GM12878 (cell line): ENCODE measurements around the gene EFHC1. TPM values are rescaled to one million over a fixed set of nuclear protein-coding genes. Genes with fewer than 3 reads are reported as not detected.

Source experiments
- ATAC-seq: fragments of 200-7000 bp; cut with Tn5 transposase; 3 replicates; pipeline ENCODE4 v1.9.1; 2020; ENCODE audit warnings: mild to moderate bottlenecking, moderate library complexity
- BruUV-seq: library from RNA; stranded (reverse); fragments of 400-500 nt; replicated peaks from 2 replicates; lab custom pipeline; 2021; lab: Mats Ljungman, UMichigan
- CTCF ChIA-PET: fragments of 300-600 bp; sonication (Branson Sonifier 250); formaldehyde crosslinking; extraction: SDS; loops from one replicate; lab custom pipeline; 2021; ENCODE audit warnings: inconsistent platforms; lab: Yijun Ruan, JAX
- POLR2A ChIA-PET: fragments of 350-600 bp; formaldehyde crosslinking; extraction: SDS; loops from one replicate; lab custom pipeline; 2021; ENCODE audit warnings: inconsistent platforms; lab: Charles Lee
- RAD21 ChIA-PET: fragments of 300-600 bp; sonication (Branson Sonifier 250); formaldehyde crosslinking; loops from one replicate; lab custom pipeline; 2023; ENCODE audit warnings: antibody characterized with exemption; ENCODE audit not compliant: unreplicated experiment; lab: Charles Lee
- SMC1A ChIA-PET: fragments of 300-600 bp; sonication (Branson Sonifier 250); formaldehyde crosslinking; loops from one replicate; lab custom pipeline; 2023; ENCODE audit not compliant: unreplicated experiment, uncharacterized antibody; lab: Charles Lee
- DNase-seq: peaks from one replicate; pipeline ENCODE4 v3.0.0-alpha.2; 2011; ENCODE audit warnings: low read depth, low spot score
- FAIRE-seq: peaks from 3 replicates; lab custom pipeline; 2011; peaks lifted over from hg19 to GRCh38; lab: Jason Lieb, UNC
- H2AFZ ChIP-seq: 2 replicates; pipeline ENCODE4 v1.6.0; 2011; ENCODE audit warnings: low read depth, low read length, control low read depth; ENCODE audit not compliant: control insufficient read depth
- H3K27ac ChIP-seq: 2 replicates; pipeline ENCODE4 v1.5.1; 2011; ENCODE audit warnings: control low read depth; ENCODE audit not compliant: control insufficient read depth, insufficient read depth
- H3K27me3 ChIP-seq, 2 experiments: replicated peaks in 1 of 2; 2 replicates each; pipeline versions ENCODE4 v1.6.0 to v1.6.1; 2011; ENCODE audit warnings: low read length in 1 of 2; ENCODE audit not compliant: control insufficient read depth in 2 of 2, insufficient read depth in 2 of 2
- H3K36me3 ChIP-seq, 2 experiments: 2 replicates each; pipeline ENCODE4 v1.5.1; 2011; ENCODE audit warnings: low read length in 1 of 2; ENCODE audit not compliant: control insufficient read depth in 2 of 2, insufficient read depth in 2 of 2
- H3K4me1 ChIP-seq: 2 replicates; pipeline ENCODE4 v1.6.1; 2011; ENCODE audit warnings: mild to moderate bottlenecking, low read length, moderate library complexity, mixed read lengths; ENCODE audit not compliant: control insufficient read depth, insufficient read depth
- H3K4me2 ChIP-seq: 2 replicates; pipeline ENCODE4 v1.6.0; 2011; ENCODE audit warnings: control low read depth; ENCODE audit not compliant: control insufficient read depth, insufficient read depth
- H3K4me3 ChIP-seq: fragments of 200-600 bp; sonication (generic); 2 replicates; pipeline ENCODE4 v1.5.1; 2016
- H3K79me2 ChIP-seq: 2 replicates; pipeline ENCODE4 v1.6.0; 2011; ENCODE audit warnings: low read length; ENCODE audit not compliant: control insufficient read depth, insufficient read depth
- H3K9ac ChIP-seq: 2 replicates; pipeline ENCODE4 v1.8.0; 2011; ENCODE audit warnings: low read length, control low read depth, mixed read lengths; ENCODE audit not compliant: control insufficient read depth, insufficient read depth
- H3K9me3 ChIP-seq: replicated peaks from 3 replicates; pipeline ENCODE4 v1.5.1; 2011; ENCODE audit warnings: mild to moderate bottlenecking, low read length; ENCODE audit not compliant: control insufficient read depth, insufficient read depth
- H4K20me1 ChIP-seq: 2 replicates; pipeline ENCODE4 v1.6.0; 2011; ENCODE audit not compliant: control insufficient read depth, insufficient read depth
- ASH2L ChIP-seq: fragments of 300-600, 200-600 bp; sonication (generic); IDR thresholded peaks from 2 replicates; pipeline ENCODE4 v1.6.1; 2017; ENCODE audit warnings: low read depth, mild to moderate bottlenecking, borderline replicate concordance
- BRCA1 ChIP-seq: IDR thresholded peaks from 2 replicates; pipeline ENCODE4 v1.6.1; 2011; ENCODE audit warnings: low read depth, low read length, improper control_type of control experiment
- CHD1 ChIP-seq: IDR thresholded peaks from 2 replicates; pipeline ENCODE4 v1.6.1; 2012; ENCODE audit warnings: low read depth, low read length, improper control_type of control experiment
- HDGF ChIP-seq: fragments of 450-650 bp; IDR thresholded peaks from 2 replicates; pipeline ENCODE4 v1.6.1; 2016; ENCODE audit warnings: antibody characterized with exemption
- KAT2A ChIP-seq: conservative IDR thresholded peaks from 2 replicates; pipeline ENCODE4 v1.6.1; 2011; ENCODE audit warnings: low read depth, low read length; ENCODE audit not compliant: control insufficient read depth
- LARP7 ChIP-seq: fragments of 450-650 bp; IDR thresholded peaks from 2 replicates; pipeline ENCODE4 v1.6.1; 2017; ENCODE audit warnings: mild to moderate bottlenecking
- MEF2B ChIP-seq: fragments of 450-650 bp; IDR thresholded peaks from 2 replicates; pipeline ENCODE4 v1.6.1; 2018; ENCODE audit warnings: mild to moderate bottlenecking, moderate library complexity; ENCODE audit not compliant: partially characterized antibody, poor library complexity, severe bottlenecking
- MXI1 ChIP-seq: fragments of 150-350 bp; IDR thresholded peaks from 2 replicates; pipeline ENCODE4 v1.6.1; 2011; ENCODE audit warnings: low read depth, mild to moderate bottlenecking, inconsistent platforms, low read length, improper control_type of control experiment
- NFIC ChIP-seq: IDR thresholded peaks from 2 replicates; pipeline ENCODE4 v1.6.1; 2012; ENCODE audit warnings: low read depth, mild to moderate bottlenecking, inconsistent platforms, low read length, moderate library complexity
- POLR2A ChIP-seq: IDR thresholded peaks from 2 replicates; pipeline ENCODE4 v1.6.1; 2011; ENCODE audit warnings: low read depth, mild to moderate bottlenecking, low read length
- RB1 ChIP-seq: fragments of 450-650 bp; formaldehyde crosslinking; IDR thresholded peaks from 2 replicates; pipeline ENCODE4 v1.6.1; 2017; ENCODE audit warnings: mild to moderate bottlenecking, borderline replicate concordance
- TCF3 ChIP-seq: IDR thresholded peaks from 2 replicates; pipeline ENCODE4 v1.6.1; 2012; ENCODE audit warnings: low read depth, mild to moderate bottlenecking, low read length, borderline replicate concordance; ENCODE audit not compliant: insufficient read depth
- YY1 ChIP-seq: IDR thresholded peaks from 2 replicates; pipeline ENCODE4 v1.6.1; 2011; ENCODE audit warnings: low read depth, mild to moderate bottlenecking, low read length
- ZNF384 ChIP-seq: IDR thresholded peaks from 2 replicates; pipeline ENCODE4 v1.6.1; 2012; ENCODE audit warnings: low read depth, mild to moderate bottlenecking, low read length, improper control_type of control experiment, borderline replicate concordance
- WGBS: methylation state at CpG from one replicate; pipeline ENCODE4 v1.1.6; 2016; ENCODE audit warnings: low lambda C conversion rate; ENCODE audit not compliant: insufficient replicate concordance, insufficient coverage; ENCODE audit errors: missing lambda C conversion rate; 5-methylcytosine and 5-hydroxymethylcytosine counted together
- in situ Hi-C: fragments of 300-500 bp; cut with MboI; formaldehyde crosslinking; loops from 9 replicates; pipeline ENCODE4 v1.14.3; 2018; ENCODE audit warnings: mixed read lengths
- intact Hi-C: fragments of 100-400 bp; cut with micrococcal nuclease; formaldehyde crosslinking; loops from one replicate; pipeline ENCODE4 v1.14.2; 2022; ENCODE audit not compliant: unreplicated experiment
- polyA plus RNA-seq, 11 experiments: library from polyadenylated mRNA; depleted of rRNA in 4 of 11; unstranded in 6 of 11; stranded (reverse) in 5 of 11; fragments of >200 nt; fragmentation: Nextera tagmentation in 4 of 11; fragmentation: Illumina TruSeq in 1 of 11; extraction: Ambion mirVana in 4 of 11; extraction: Trizol in 1 of 11; gene quantifications; 1 replicate in 1 of 11; 2 replicates in 10 of 11; pipeline versions ENCODE4 v1.2.1 to v1.2.3, GENCODE V29; 2011 to 2016; ENCODE audit warnings: inconsistent platforms in 2 of 11, missing spikeins in 2 of 11, low read depth in 1 of 11
- total RNA-seq, 4 experiments: library from RNA; depleted of rRNA in 3 of 4; stranded (reverse); fragments of >200 nt in 3 of 4; fragmentation: Illumina TruSeq in 1 of 4; extraction: Trizol in 1 of 4; gene quantifications; 2 replicates each; pipeline versions ENCODE4 v1.2.1 to v1.2.3, GENCODE V29; 2013 to 2021
- TF ChIP-seq, protein P1 (sequence below): fragments of 450-650 bp; IDR thresholded peaks from 2 replicates; pipeline ENCODE4 v1.6.1; 2018; ENCODE audit warnings: mild to moderate bottlenecking, low read depth, moderate library complexity; ENCODE audit not compliant: partially characterized antibody
- TF ChIP-seq, protein P2 (sequence below): IDR thresholded peaks from 2 replicates; pipeline ENCODE4 v1.6.1; 2011; ENCODE audit warnings: low read depth, low read length, improper control_type of control experiment, borderline replicate concordance
- TF ChIP-seq, protein P3 (sequence below): IDR thresholded peaks from 2 replicates; pipeline ENCODE4 v1.6.1; 2012; ENCODE audit warnings: low read depth, low read length, improper control_type of control experiment
- TF ChIP-seq, protein P4 (sequence below): fragments of 450-650 bp; IDR thresholded peaks from 2 replicates; pipeline ENCODE4 v1.6.1; 2018; ENCODE audit warnings: borderline replicate concordance, mild to moderate bottlenecking; ENCODE audit not compliant: partially characterized antibody

Gene EFHC1
- total and polyA plus RNA-seq, 10 of the 15 experiments (the other 5 are each of a cell fraction or from before 2014, with no cell fraction given), result 5.5 to 14.5 (median 8.8) TPM

DNA sequence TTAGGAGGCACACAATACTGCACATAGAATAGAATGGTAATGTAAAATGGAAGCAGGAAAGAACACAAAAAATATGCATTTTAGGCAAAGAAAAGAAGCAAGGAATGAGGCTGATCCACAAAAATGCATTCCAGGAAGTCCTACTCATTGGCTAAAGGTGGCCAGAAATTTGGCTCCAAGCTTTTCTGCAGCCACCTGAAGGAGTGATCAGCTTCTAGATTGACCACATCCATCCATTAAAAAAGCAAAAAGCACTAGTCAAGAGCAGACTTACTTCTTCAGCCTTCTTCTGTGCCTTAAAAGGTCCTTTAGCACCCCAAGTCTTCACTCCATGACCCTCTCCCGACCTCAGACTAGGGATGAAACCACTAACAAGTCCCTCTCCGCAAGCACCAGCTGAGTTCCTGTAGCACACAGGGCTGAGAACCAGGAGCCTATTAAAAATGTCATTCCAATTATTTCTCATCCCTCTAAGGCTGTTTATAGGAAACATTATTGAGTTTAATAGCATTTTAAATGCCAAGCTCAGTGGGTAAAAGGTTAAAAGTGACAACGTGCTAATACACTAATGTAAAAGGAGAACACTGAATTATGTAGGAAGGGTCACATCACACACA, 120.3 kb downstream of the EFHC1 start:
- H3K27me3 ChIP-seq, result no peaks in the 10 kb centered on the region
- BruUV-seq, result no TSS peak
- no peak overlapping the region for H3K27ac ChIP-seq
- H3K9me3 ChIP-seq, result no peaks in the 10 kb centered on the region
- RAD21 ChIA-PET, result interaction anchor here (1.6 kb wide), 1 partner anchor 124 kb away, joined by 3 read pairs; no protein-coding TSS in a partner anchor
- POLR2A ChIA-PET, result no interaction called here
- no peaks in the 10 kb centered on the region for H3K36me3 ChIP-seq
- DNase-seq, result no peak
- H3K9ac ChIP-seq, result no peak overlapping the region
- no peak for ATAC-seq
- FAIRE-seq, result no peak
- H3K79me2 ChIP-seq, result peaks cover 14% of the 10 kb centered on the region
- H2AFZ ChIP-seq, result no peak overlapping the region
- no peak overlapping the region for H3K4me3 ChIP-seq
- no peaks in the 10 kb centered on the region for H4K20me1 ChIP-seq
- in situ Hi-C loops (no loop called here), intact Hi-C loops (no loop called here)
- CTCF ChIA-PET, result interaction anchor here (0.6 to 0.7 kb wide), 2 partner anchors 27 to 123 kb away, joined by 3 read pairs; no protein-coding TSS in a partner anchor
- H3K4me1 ChIP-seq, result peaks cover 34% of the 10 kb centered on the region
- WGBS, result 67% methylated on average over 3 of the region's 3 CpGs
- SMC1A ChIA-PET, result interaction anchor here (1.0 kb wide), 1 partner anchor 121 kb away, joined by 3 read pairs; no protein-coding TSS in a partner anchor
- no peak overlapping the region for H3K4me2 ChIP-seq
- TF ChIP-seq ASH2L (no peak), CHD1 (no peak), NFIC (no peak), LARP7 (no peak), YY1 (no peak), KAT2A (no peak), BRCA1 (no peak), MXI1 (no peak), ZNF384 (no peak), HDGF (no peak), MEF2B (no peak), POLR2A (no peak), TCF3 (no peak), RB1 (no peak)
- TF ChIP-seq, protein P1, sequence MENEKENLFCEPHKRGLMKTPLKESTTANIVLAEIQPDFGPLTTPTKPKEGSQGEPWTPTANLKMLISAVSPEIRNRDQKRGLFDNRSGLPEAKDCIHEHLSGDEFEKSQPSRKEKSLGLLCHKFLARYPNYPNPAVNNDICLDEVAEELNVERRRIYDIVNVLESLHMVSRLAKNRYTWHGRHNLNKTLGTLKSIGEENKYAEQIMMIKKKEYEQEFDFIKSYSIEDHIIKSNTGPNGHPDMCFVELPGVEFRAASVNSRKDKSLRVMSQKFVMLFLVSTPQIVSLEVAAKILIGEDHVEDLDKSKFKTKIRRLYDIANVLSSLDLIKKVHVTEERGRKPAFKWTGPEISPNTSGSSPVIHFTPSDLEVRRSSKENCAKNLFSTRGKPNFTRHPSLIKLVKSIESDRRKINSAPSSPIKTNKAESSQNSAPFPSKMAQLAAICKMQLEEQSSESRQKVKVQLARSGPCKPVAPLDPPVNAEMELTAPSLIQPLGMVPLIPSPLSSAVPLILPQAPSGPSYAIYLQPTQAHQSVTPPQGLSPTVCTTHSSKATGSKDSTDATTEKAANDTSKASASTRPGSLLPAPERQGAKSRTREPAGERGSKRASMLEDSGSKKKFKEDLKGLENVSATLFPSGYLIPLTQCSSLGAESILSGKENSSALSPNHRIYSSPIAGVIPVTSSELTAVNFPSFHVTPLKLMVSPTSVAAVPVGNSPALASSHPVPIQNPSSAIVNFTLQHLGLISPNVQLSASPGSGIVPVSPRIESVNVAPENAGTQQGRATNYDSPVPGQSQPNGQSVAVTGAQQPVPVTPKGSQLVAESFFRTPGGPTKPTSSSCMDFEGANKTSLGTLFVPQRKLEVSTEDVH, result no peak
- TF ChIP-seq, protein P2, sequence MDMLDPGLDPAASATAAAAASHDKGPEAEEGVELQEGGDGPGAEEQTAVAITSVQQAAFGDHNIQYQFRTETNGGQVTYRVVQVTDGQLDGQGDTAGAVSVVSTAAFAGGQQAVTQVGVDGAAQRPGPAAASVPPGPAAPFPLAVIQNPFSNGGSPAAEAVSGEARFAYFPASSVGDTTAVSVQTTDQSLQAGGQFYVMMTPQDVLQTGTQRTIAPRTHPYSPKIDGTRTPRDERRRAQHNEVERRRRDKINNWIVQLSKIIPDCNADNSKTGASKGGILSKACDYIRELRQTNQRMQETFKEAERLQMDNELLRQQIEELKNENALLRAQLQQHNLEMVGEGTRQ, result no peak
- TF ChIP-seq, protein P3, sequence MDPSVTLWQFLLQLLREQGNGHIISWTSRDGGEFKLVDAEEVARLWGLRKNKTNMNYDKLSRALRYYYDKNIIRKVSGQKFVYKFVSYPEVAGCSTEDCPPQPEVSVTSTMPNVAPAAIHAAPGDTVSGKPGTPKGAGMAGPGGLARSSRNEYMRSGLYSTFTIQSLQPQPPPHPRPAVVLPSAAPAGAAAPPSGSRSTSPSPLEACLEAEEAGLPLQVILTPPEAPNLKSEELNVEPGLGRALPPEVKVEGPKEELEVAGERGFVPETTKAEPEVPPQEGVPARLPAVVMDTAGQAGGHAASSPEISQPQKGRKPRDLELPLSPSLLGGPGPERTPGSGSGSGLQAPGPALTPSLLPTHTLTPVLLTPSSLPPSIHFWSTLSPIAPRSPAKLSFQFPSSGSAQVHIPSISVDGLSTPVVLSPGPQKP, result no peak
- TF ChIP-seq, protein P4, sequence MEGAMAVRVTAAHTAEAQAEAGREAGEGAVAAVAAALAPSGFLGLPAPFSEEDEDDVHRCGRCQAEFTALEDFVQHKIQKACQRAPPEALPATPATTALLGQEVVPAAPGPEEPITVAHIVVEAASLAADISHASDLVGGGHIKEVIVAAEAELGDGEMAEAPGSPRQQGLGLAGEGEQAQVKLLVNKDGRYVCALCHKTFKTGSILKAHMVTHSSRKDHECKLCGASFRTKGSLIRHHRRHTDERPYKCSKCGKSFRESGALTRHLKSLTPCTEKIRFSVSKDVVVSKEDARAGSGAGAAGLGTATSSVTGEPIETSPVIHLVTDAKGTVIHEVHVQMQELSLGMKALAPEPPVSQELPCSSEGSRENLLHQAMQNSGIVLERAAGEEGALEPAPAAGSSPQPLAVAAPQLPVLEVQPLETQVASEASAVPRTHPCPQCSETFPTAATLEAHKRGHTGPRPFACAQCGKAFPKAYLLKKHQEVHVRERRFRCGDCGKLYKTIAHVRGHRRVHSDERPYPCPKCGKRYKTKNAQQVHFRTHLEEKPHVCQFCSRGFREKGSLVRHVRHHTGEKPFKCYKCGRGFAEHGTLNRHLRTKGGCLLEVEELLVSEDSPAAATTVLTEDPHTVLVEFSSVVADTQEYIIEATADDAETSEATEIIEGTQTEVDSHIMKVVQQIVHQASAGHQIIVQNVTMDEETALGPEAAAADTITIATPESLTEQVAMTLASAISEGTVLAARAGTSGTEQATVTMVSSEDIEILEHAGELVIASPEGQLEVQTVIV, result no peak
